ENCODE results near the gene PPP2R5E.

DNA sequence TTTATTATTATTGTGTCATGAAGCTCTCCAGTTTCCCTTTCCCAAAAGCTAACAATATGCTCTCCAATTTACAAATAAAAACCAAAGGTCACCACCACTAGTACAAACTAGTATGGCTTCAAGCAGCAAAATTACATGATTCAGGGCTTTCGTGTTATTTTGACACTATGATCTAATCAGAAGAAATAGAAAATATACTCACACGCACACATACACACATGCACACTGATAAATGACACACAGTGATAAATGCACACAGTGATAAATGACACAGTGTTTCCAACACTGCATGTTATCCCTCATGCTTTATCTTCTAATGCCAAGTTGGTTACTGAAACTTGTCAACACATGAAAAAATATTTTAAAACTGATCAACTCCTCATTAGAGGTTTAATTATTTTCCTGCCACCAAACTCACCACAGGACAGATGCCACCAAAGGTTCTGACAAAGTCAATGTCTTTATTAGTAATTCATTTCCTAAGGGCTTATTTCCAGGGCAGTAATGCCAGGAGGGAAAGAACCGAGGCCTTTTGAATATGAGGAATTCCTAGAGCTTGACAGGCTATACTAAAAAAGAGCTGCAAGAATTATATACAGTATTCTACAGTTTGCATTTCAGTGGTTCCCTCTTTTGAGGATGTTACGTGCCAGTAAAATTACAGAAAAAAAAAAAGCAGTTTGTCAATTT is 82.4 kb downstream of the PPP2R5E start:
- TF ChIP-seq GATA3 (IDR thresholded peaks at IDR 0.05; ENCODE audit: low read depth, low read length): no peak
- no peak for TF ChIP-seq GATA2 (IDR thresholded peaks at IDR 0.05; ENCODE audit: low read depth, low read length)
